Ishikawa (cell line): ENCODE data around the gene PXDN.

Source experiments
- CEBPB ChIP-seq: IDR thresholded peaks from 2 replicates; pipeline ENCODE4 v1.6.1; 2012
- CREB1 ChIP-seq: IDR thresholded peaks from 2 replicates; pipeline ENCODE4 v1.6.1; 2012; ENCODE audit warnings: low read depth
- EGR1 ChIP-seq: IDR thresholded peaks from 2 replicates; pipeline ENCODE4 v1.6.1; 2012
- EP300 ChIP-seq: IDR thresholded peaks from 2 replicates; pipeline ENCODE4 v1.6.1; 2012; ENCODE audit warnings: borderline replicate concordance
- FOXM1 ChIP-seq: IDR thresholded peaks from 2 replicates; pipeline ENCODE4 v1.6.1; 2012; ENCODE audit warnings: low read depth, borderline replicate concordance
- MAX ChIP-seq: IDR thresholded peaks from 2 replicates; pipeline ENCODE4 v1.6.1; 2012
- NFIC ChIP-seq: IDR thresholded peaks from 2 replicates; pipeline ENCODE4 v1.6.1; 2012
- RAD21 ChIP-seq: IDR thresholded peaks from 2 replicates; pipeline ENCODE4 v1.6.1; 2012; ENCODE audit warnings: low read depth
- REST ChIP-seq: IDR thresholded peaks from 2 replicates; pipeline ENCODE4 v1.6.1; 2012; ENCODE audit warnings: low read depth, mild to moderate bottlenecking
- TAF1 ChIP-seq: IDR thresholded peaks from 2 replicates; pipeline ENCODE4 v1.6.1; 2012; ENCODE audit warnings: low read depth, mild to moderate bottlenecking
- TCF12 ChIP-seq: IDR thresholded peaks from 2 replicates; pipeline ENCODE4 v1.6.1; 2012; ENCODE audit warnings: low read depth
- TEAD4 ChIP-seq: IDR thresholded peaks from 2 replicates; pipeline ENCODE4 v1.6.1; 2012
- USF1 ChIP-seq: IDR thresholded peaks from 2 replicates; pipeline ENCODE4 v1.6.1; 2012
- YY1 ChIP-seq: IDR thresholded peaks from 2 replicates; pipeline ENCODE4 v1.6.1; 2012; ENCODE audit warnings: low read depth
- ZBTB7A ChIP-seq: IDR thresholded peaks from 2 replicates; pipeline ENCODE4 v1.6.1; 2012; ENCODE audit warnings: low read depth

Gene PXDN

DNA sequence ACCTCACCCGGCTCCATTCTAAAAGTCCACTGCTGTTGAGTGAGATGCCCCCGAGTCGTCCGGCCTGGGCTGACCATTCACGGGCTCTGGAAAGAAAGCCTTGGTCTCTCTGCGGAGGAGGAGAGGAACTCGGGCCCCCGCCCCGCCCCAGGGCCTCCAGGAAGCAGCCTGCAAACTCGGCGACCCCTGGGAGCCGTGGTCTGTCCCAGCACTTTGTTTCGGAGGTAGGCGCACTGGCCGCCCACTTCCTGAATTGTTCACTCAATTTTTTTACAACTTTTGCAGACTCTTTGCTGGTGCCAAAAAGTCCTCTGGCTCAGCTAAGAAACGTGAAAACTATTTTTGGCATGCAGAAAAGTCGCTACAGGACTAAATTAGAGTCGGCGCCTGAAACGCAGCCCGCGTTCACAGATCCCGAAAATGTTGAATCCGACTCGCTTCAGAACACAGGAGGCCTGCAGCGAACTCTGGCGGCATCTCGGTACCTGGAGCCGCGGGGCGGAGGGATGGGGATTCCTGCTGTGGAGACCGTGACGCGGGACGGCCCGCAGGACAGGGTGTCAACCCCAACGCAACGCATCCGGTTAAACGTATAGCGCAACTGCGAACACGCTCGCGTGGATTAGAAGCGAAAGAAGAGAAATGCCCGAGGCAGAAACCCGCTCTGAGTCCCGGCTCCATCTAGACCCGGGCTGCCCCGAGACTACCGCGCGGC is 1.5 kb downstream of the PXDN start:
- no peak for TF ChIP-seq RAD21
- no peak for TF ChIP-seq MAX
- no peak for TF ChIP-seq TEAD4
- no peak for TF ChIP-seq ZBTB7A
- no peak for TF ChIP-seq EP300
- TF ChIP-seq REST, result no peak
- TF ChIP-seq NFIC, result no peak
- TF ChIP-seq EGR1, result no peak
- TF ChIP-seq TAF1, result no peak
- no peak for TF ChIP-seq YY1
- TF ChIP-seq CEBPB, result no peak
- TF ChIP-seq USF1, result no peak
- no peak for TF ChIP-seq CREB1

- TF ChIP-seq CREB1 (no peak), YY1 (no peak), CEBPB (no peak), REST (no peak), RAD21 (no peak), FOXM1 (no peak), ZBTB7A (no peak), TCF12 (no peak), MAX (no peak), EP300 (no peak), TEAD4 (no peak)
These were observed 2.0 kb downstream of the PXDN start for GRCh38 chr2:1742301-1742680.

- TF ChIP-seq RAD21, result no peak
- TF ChIP-seq NFIC, result no peak
- no peak for TF ChIP-seq EP300
- no peak for TF ChIP-seq TAF1
- TF ChIP-seq REST, result no peak
- TF ChIP-seq ZBTB7A, result no peak
- TF ChIP-seq CEBPB, result no peak
- no peak for TF ChIP-seq FOXM1
- TF ChIP-seq TEAD4, result no peak
- TF ChIP-seq TCF12, result no peak
- no peak for TF ChIP-seq CREB1
- no peak for TF ChIP-seq EGR1
- no peak for TF ChIP-seq YY1
- TF ChIP-seq USF1, result no peak
- no peak for TF ChIP-seq MAX
These were observed 2.5 kb downstream of the PXDN start for GRCh38 chr2:1741851-1742250.
